ENCODE results near the gene CANT1. TPM values are rescaled to one million over a fixed set of nuclear protein-coding genes. Genes with fewer than 3 reads are reported as not detected.

CANT1 gene
- total and polyA plus RNA-seq, 9 of the 15 experiments (the other 6 are each of a cell fraction or from before 2014, with no cell fraction given), result 2.7 to 66.4 (median 22.5) TPM

DNA sequence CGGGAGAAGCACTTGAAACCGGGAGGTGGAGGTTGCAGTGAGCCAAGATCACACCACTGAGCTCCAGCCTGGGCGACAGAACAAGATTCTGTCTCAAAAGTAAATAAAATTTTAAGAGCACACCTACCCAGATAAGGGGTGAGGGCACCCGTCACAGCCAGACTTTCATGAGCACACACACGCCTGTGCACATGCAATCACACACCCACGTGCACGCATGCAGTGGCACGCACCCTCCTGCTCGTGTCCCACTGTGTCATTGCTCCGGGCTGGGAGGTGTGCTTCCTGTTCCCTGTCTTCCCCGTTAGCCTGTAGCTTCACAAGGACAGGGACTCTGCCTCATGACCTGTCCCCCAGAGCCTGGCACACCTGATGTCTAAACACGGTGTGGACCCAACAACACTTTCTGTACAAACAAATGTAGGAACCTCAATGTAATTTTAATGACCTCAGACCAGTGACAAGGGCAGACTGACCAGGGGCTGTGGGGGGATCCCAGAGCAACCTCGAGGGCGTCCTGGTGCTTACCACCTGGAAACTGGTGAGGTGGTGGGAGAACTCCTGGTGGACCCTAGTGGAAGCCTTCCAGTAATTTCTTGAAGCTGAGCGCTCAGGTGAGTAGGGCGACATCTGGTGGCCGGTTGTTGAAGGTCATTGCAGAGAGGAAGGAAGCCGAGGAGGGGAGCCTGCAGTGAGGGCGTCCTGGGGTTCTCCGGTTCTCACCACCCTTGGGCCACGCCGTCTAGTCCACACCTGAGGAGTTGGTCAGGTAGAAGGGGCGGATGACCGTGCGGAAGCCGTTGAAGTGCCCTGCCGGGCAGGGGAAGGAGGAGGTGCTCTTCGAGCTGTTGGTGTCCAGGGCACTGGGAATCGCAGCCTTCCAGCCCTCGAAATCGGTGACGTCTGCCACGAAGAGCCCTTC is 38.5 kb downstream of the CANT1 start (continued):
- TF ChIP-seq ATF7 (IDR thresholded peaks at IDR 0.05) (no peak), CTCF (IDR thresholded peaks at IDR 0.05 in 2 of 3, conservative IDR thresholded peaks at IDR 0.05 in 1 of 3; ENCODE audit: insufficient read depth in 2 of 3, low read depth in 1 of 3, low read length in 3 of 3) (peak; percentile 92 to 97 (median 92)), XRCC5 (IDR thresholded peaks at IDR 0.05; ENCODE audit: low read depth, low read length) (0 out of 2 replicates have a peak, but pooled peaks have one; percentile 37), HINFP (tag; conservative IDR thresholded peaks at IDR 0.05; ENCODE audit: low read depth) (0 out of 2 replicates have a peak, but pooled peaks have one; percentile 63), KLF16 (IDR thresholded peaks at IDR 0.05) (0 out of 2 replicates have a peak, but pooled peaks have one; percentile 6), VEZF1 (CRISPR knock-in tag; IDR thresholded peaks at IDR 0.05) (no peak), BRF2 (IDR thresholded peaks at IDR 0.05; ENCODE audit: borderline replicate concordance, insufficient read depth, insufficient read length) (no peak), ZFP36 (IDR thresholded peaks at IDR 0.05; ENCODE audit: low read depth, low read length, partially characterized antibody) (peak; percentile 14), GABPB2 (CRISPR knock-in tag; conservative IDR thresholded peaks at IDR 0.05) (no peak), SPI1 (IDR thresholded peaks at IDR 0.05; ENCODE audit: borderline replicate concordance, low read depth, low read length) (peak; percentile 31; the same call in 1 of the 2 replicates), KLF13 (tag; IDR thresholded peaks at IDR 0.05; ENCODE audit: borderline replicate concordance, low read depth) (no peak)
- TF ChIP-seq, protein P1, sequence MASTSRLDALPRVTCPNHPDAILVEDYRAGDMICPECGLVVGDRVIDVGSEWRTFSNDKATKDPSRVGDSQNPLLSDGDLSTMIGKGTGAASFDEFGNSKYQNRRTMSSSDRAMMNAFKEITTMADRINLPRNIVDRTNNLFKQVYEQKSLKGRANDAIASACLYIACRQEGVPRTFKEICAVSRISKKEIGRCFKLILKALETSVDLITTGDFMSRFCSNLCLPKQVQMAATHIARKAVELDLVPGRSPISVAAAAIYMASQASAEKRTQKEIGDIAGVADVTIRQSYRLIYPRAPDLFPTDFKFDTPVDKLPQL (IDR thresholded peaks at IDR 0.05; ENCODE audit: extremely low read depth, insufficient read length), result no peak
- TF ChIP-seq, protein P2, sequence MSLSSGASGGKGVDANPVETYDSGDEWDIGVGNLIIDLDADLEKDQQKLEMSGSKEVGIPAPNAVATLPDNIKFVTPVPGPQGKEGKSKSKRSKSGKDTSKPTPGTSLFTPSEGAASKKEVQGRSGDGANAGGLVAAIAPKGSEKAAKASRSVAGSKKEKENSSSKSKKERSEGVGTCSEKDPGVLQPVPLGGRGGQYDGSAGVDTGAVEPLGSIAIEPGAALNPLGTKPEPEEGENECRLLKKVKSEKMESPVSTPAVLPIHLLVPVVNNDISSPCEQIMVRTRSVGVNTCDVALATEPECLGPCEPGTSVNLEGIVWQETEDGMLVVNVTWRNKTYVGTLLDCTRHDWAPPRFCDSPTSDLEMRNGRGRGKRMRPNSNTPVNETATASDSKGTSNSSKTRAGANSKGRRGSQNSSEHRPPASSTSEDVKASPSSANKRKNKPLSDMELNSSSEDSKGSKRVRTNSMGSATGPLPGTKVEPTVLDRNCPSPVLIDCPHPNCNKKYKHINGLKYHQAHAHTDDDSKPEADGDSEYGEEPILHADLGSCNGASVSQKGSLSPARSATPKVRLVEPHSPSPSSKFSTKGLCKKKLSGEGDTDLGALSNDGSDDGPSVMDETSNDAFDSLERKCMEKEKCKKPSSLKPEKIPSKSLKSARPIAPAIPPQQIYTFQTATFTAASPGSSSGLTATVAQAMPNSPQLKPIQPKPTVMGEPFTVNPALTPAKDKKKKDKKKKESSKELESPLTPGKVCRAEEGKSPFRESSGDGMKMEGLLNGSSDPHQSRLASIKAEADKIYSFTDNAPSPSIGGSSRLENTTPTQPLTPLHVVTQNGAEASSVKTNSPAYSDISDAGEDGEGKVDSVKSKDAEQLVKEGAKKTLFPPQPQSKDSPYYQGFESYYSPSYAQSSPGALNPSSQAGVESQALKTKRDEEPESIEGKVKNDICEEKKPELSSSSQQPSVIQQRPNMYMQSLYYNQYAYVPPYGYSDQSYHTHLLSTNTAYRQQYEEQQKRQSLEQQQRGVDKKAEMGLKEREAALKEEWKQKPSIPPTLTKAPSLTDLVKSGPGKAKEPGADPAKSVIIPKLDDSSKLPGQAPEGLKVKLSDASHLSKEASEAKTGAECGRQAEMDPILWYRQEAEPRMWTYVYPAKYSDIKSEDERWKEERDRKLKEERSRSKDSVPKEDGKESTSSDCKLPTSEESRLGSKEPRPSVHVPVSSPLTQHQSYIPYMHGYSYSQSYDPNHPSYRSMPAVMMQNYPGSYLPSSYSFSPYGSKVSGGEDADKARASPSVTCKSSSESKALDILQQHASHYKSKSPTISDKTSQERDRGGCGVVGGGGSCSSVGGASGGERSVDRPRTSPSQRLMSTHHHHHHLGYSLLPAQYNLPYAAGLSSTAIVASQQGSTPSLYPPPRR (CRISPR knock-in tag; IDR thresholded peaks at IDR 0.05; ENCODE audit: borderline replicate concordance), result no peak
